ENCODE data around the gene PFN3. TPM values are rescaled to one million over a fixed set of nuclear protein-coding genes. Genes with fewer than 3 reads are reported as not detected.

Gene PFN3
- total RNA-seq, 1 donor from 2014 or later, result not detected

DNA sequence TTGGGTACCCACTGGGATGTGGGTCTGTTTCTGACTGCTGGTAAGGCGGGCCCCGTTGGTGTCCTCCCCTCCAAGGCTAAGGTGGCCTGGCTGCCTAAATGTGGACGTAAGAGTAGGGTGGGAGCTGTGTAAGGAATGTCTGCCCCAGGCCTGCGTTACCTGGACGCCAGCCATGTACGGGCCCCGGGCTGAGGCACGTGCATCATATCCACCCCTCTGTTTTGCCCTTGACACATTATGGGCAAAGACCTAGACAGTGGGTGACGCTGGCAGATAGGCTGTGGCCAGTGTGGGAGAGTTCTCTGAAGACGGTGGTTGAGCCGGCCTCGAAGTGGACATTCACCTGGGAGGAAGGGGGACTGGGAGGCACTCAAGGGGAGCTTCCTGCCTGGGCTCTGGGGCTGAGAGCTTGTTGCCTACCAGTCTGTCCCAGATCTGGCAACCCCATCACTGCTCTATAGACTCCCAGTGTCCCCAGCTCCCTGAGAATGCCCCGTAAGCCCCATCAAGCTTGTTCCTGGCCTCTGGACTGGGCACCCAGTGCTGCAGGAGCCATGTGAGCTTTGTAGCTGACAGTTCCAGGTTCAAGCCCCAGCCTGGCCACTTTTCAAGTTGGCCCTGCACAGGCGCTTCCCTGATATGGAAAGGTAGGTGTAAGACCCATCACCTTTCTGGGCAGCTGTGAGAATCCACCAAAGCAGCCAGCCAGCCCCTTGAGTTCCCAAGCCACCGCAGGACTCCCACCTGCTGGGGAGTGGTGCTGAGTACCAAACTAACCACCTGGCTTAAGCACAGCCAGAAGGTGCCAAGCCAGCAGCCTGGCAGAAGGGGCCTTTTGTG, 42.9 kb upstream of the PFN3 start:
- Histone ChIP-seq H3K36me3 (ENCODE audit: control insufficient read depth, insufficient read depth, low read length) (no peaks in the 10 kb centered on the region), H3K27me3 (ENCODE audit: control insufficient read depth, insufficient read depth, low read length) (no peaks in the 10 kb centered on the region), H3K4me3 (ENCODE audit: low read depth, low read length) (no peak overlapping the region)
- TF ChIP-seq, protein P1, sequence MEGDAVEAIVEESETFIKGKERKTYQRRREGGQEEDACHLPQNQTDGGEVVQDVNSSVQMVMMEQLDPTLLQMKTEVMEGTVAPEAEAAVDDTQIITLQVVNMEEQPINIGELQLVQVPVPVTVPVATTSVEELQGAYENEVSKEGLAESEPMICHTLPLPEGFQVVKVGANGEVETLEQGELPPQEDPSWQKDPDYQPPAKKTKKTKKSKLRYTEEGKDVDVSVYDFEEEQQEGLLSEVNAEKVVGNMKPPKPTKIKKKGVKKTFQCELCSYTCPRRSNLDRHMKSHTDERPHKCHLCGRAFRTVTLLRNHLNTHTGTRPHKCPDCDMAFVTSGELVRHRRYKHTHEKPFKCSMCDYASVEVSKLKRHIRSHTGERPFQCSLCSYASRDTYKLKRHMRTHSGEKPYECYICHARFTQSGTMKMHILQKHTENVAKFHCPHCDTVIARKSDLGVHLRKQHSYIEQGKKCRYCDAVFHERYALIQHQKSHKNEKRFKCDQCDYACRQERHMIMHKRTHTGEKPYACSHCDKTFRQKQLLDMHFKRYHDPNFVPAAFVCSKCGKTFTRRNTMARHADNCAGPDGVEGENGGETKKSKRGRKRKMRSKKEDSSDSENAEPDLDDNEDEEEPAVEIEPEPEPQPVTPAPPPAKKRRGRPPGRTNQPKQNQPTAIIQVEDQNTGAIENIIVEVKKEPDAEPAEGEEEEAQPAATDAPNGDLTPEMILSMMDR (IDR thresholded peaks at IDR 0.05; ENCODE audit: insufficient read depth, low read length, severe bottlenecking), result no peak
- DNase-seq (ENCODE audit: low read depth) (no peak), FAIRE-seq (no peak)

DNA sequence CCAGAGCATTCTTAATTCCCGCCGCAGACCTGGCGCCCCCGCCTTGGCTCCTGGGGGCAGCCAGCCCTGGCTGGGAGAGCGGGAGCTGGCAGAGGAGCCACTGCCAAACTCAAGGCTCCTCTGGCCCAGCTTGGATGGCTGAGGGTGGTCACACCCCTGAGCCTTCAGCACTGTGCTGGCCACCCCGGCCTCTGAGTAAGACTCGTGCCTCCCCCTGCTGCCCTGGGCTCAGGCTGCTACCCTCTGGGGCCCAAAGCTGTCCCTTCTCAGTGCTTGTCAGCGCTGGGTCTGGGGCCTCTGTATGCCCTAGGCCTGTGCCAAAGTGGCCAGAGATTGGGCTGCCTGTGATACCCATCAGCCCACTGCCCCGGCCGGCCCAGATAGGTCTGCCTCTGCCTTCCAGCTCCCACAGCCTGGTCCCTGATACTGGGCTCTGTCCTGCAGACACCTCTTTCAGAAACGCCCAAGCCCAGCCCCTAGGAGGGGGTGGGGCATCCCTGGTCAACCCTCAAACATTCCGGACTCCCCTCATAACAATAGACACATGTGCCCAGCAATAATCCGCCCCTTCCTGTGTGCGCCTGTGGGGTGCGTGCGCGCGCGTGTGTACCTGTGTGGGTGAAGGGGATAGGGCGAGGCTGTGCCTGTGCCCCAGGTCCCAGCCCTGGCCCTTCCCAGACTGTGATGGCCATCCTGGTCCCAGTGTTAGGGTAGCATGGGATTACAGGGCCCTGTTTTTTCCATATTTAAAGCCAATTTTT, 41.8 kb upstream of the PFN3 start:
- FAIRE-seq (no peak), DNase-seq (ENCODE audit: low read depth) (no peak)
- Histone ChIP-seq H3K4me3 (ENCODE audit: low read depth, low read length) (no peak overlapping the region), H3K36me3 (ENCODE audit: control insufficient read depth, insufficient read depth, low read length) (peaks cover 1% of the 10 kb centered on the region), H3K27me3 (ENCODE audit: control insufficient read depth, insufficient read depth, low read length) (no peaks in the 10 kb centered on the region)
- TF ChIP-seq, protein P1 (IDR thresholded peaks at IDR 0.05; ENCODE audit: insufficient read depth, low read length, severe bottlenecking), result no peak

DNA sequence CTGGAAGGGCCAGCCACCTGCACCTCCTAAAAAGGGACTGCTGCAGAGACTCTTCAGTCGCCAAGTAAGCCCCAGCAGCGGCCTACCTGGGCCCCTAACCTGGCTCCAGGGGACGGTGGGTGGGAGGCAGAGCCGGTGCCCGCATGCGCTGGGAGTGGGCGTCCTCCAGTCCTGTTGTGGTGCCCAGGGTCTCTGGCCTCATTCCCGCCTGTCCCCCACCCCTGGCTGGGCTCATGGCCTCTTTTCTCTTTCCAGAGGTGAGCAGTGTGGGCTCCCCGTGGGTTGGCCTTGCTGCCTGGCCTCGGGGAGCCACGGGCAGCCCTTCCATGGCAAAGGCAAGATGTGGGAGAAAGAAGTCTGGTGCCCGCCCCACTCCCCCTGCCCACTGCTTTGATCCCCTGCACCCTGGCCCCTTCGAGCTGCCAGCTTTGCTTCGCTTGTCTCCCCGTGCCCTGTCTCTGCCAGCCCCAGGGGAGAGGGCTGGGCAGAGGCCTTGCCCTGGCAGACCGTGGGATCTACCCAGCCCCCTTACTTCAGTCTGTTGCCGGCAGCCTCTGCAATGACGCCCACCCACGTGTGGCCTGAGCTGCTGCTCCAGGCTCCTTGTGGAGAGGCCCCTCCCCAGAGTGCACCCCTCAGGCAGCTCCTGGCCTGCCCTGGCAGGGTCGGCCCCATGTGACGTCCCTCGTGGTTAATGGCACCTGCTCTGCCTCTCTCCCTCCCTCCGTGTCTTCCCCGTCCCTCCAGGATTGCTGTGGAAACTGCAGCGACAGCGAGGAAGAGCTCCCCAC, 40.7 kb upstream of the PFN3 start:
- Histone ChIP-seq H3K4me3 (ENCODE audit: low read depth, low read length) (no peak overlapping the region), H3K36me3 (ENCODE audit: control insufficient read depth, insufficient read depth, low read length) (peaks cover 2% of the 10 kb centered on the region), H3K27me3 (ENCODE audit: control insufficient read depth, insufficient read depth, low read length) (no peaks in the 10 kb centered on the region)
- TF ChIP-seq, protein P1 (IDR thresholded peaks at IDR 0.05; ENCODE audit: insufficient read depth, low read length, severe bottlenecking), result no peak
- DNase-seq (ENCODE audit: low read depth) (no peak), FAIRE-seq (no peak)

DNA sequence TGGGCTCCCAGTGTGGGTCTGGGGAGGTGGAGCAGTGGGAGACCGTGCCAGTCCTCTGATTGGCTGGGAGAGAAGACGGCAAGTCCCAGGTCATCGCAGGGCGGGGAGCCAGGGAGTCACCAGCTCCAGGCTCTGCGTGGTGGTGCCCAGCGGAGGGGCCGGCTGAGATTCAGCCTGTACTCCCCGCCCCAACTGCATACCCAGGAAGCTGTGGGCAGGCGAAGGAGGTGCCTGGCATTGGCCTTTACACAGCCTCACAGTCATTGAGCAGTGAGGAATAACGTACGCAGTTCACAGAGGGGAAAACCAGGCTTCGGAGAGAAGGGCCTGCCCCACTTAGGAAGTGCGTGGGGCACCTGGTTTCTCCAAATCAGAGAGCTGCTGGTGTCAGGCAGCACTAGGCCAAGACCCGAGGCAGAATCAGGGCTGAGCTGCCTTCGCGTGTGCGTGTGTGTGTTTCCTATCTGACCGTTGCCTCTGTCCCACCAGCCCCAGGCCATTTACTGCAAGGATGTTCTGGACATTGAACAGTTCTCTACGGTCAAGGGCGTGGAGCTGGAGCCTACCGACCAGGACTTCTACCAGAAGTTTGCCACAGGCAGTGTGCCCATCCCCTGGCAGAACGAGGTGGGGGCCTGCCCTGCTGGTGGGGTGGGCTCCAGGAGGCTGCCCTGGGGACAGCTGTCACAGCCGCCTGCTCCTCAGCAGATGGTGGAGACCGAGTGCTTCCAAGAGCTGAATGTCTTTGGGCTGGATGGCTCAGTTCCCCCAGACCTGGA, 39.9 kb upstream of the PFN3 start:
- DNase-seq (ENCODE audit: low read depth), result no peak
- Histone ChIP-seq H3K4me3 (ENCODE audit: low read depth, low read length) (no peak overlapping the region), H3K27me3 (ENCODE audit: control insufficient read depth, insufficient read depth, low read length) (no peaks in the 10 kb centered on the region), H3K36me3 (ENCODE audit: control insufficient read depth, insufficient read depth, low read length) (peaks cover 3% of the 10 kb centered on the region)
- TF ChIP-seq, protein P1 (IDR thresholded peaks at IDR 0.05; ENCODE audit: insufficient read depth, low read length, severe bottlenecking), result no peak
- peak; percentile 47 for FAIRE-seq

DNA sequence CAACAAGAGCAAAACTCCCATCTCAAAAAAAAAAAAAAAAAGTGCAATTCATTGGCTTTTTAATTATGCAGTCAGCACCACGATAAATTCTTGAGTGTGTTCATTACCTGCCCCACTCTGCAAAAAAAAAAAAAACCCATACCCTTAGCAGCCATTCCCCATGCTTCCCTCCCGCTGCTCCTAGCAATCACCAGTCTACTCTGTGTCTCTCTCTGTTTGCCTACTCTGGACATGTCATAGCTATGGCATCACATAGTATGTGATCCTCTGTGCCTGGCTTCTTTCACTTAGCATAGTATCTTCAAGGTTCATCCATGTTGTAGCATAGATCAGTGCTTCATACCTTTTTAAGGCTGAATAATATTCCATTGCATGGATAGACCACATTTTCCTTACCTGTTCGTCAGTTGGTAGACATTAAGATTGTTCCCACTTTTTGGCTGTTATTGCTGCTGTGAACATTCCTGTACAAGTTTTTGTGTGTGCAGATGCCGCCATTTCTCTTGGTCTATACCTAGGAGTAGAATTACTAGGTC, 39.1 kb upstream of the PFN3 start:
- peak; percentile 18 for FAIRE-seq
- no peak for DNase-seq (ENCODE audit: low read depth)
- peaks cover 7% of the 10 kb centered on the region for H3K36me3 ChIP-seq (ENCODE audit: control insufficient read depth, insufficient read depth, low read length)
- H3K4me3 ChIP-seq (ENCODE audit: low read depth, low read length), result no peak overlapping the region
- TF ChIP-seq, protein P1 (IDR thresholded peaks at IDR 0.05; ENCODE audit: insufficient read depth, low read length, severe bottlenecking), result no peak
- H3K27me3 ChIP-seq (ENCODE audit: control insufficient read depth, insufficient read depth, low read length), result no peaks in the 10 kb centered on the region

All from bronchial epithelial cell (primary cell).